Upper lobe of right lung (tissue), 1 donor: ENCODE data around the gene LRIG1. TPM values are rescaled to one million over a fixed set of nuclear protein-coding genes. Genes with fewer than 3 reads are reported as not detected.
"Not testable (repeated sequence)": the region's sequence is repeated elsewhere in the genome, so short reads cannot be mapped to it uniquely, and the experiment has no call there.

Source experiments
- ATAC-seq: fragments of 200-7000 bp; cut with Tn5 transposase; one replicate; pipeline ENCODE4 v1.9.1; 2020; ENCODE audit warnings: mild to moderate bottlenecking, moderate library complexity
- DNase-seq: peaks from one replicate; pipeline ENCODE4 v3.0.0-alpha.2; 2020
- H3K27ac ChIP-seq: fragments of 200-600 bp; one replicate; pipeline ENCODE4 v1.8.0; 2022
- H3K27me3 ChIP-seq: fragments of 200-600 bp; one replicate; pipeline ENCODE4 v1.8.0; 2022; ENCODE audit warnings: mild to moderate bottlenecking
- H3K36me3 ChIP-seq: fragments of 200-600 bp; one replicate; pipeline ENCODE4 v1.8.0; 2022
- H3K4me1 ChIP-seq: fragments of 200-600 bp; one replicate; pipeline ENCODE4 v1.8.0; 2022
- H3K4me3 ChIP-seq: fragments of 200-600 bp; one replicate; pipeline ENCODE4 v1.8.0; 2022; ENCODE audit warnings: mild to moderate bottlenecking
- H3K9me3 ChIP-seq: fragments of 200-600 bp; one replicate; pipeline ENCODE4 v1.8.0; 2022
- CTCF ChIP-seq: fragments of 200-600 bp; IDR thresholded peaks from one replicate; pipeline ENCODE4 v1.8.0; 2022; ENCODE audit warnings: antibody characterized with exemption
- intact Hi-C: fragments of 100-400 bp; cut with DNase I; formaldehyde crosslinking; loops from one replicate; pipeline ENCODE4 v1.11.0; 2022
- total RNA-seq: library from RNA; stranded (reverse); fragmentation: NEBNext Ultra II Directional; extraction: Animal tissue kit (Norgen Biotek cat#: 25700); gene quantifications from one replicate; pipeline ENCODE4 v1.2.1, GENCODE V29; 2021
- donor health status: DM: no; HTN: yes; CAD: no; lungs with severe emphysema.

The LRIG1 gene
- total RNA-seq, 1 donor from 2014 or later, result 56.2 TPM

DNA sequence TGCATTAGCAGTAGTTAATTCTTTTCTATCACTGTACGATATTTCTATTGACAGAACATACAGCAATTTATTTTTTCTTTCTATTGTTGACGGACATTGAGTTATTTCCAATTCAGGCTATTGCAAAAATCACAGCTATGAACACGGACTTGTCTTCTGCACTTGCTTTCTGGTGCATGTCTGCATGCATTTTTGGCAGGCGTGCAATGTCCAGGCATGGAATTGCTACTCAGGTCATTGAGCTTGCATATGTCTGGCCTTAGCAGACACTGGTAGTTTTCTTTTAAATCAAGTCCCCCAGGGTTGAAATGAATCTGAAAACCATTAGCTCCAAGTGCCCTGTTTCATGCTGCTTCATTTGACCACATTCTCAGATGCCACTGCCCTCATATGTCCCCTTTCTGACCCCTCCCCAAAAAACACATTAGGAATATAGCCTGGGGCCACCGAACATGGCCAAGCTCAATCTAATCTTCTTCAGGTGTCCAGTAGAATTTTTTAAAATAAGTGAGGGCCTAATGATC, 72.8 kb downstream of the LRIG1 start:
- no peak for TF ChIP-seq CTCF
- ATAC-seq (no peak), DNase-seq (no peak)
- Histone ChIP-seq H3K27me3 (no peaks in the 10 kb centered on the region), H3K4me1 (peaks cover 46% of the 10 kb centered on the region), H3K36me3 (no peaks in the 10 kb centered on the region), H3K4me3 (no peak overlapping the region), H3K27ac (no peak overlapping the region), H3K9me3 (no peaks in the 10 kb centered on the region)
- intact Hi-C loops, result no loop called here

- Histone ChIP-seq H3K36me3 (no peaks in the 10 kb centered on the region), H3K9me3 (no peaks in the 10 kb centered on the region), H3K4me3 (no peak overlapping the region), H3K4me1 (peaks cover 44% of the 10 kb centered on the region), H3K27me3 (no peaks in the 10 kb centered on the region), H3K27ac (no peak overlapping the region)
- ATAC-seq, result no peak
- TF ChIP-seq CTCF, result no peak
- DNase-seq, result no peak
- intact Hi-C loops, result no loop called here
These were observed 73.5 kb downstream of the LRIG1 start for GRCh38 chr3:66427352-66427751.

DNA sequence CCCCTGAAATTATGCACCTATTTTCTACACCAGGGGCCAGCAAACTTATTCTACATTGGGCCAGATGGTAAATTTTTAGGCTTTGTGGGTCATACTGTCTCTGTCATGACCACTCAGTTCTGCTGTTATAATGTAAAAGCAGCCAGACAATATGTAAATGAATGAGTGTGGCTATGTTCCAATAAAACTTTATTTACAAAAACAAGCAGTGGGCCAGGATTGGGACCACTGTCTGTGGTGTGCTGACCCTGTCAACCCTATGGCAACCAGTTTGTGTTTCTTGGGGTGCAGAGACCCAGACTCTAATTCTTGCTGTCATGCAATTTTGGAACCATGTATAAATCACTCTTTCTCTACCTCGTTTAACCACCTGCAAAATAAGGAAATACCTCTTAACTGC, 74.7 kb downstream of the LRIG1 start:
- Histone ChIP-seq H3K27me3 (no peaks in the 10 kb centered on the region), H3K36me3 (no peaks in the 10 kb centered on the region), H3K4me1 (peaks cover 39% of the 10 kb centered on the region), H3K9me3 (no peaks in the 10 kb centered on the region), H3K4me3 (no peak overlapping the region), H3K27ac (no peak overlapping the region)
- ATAC-seq (no peak), DNase-seq (no peak)
- TF ChIP-seq CTCF, result no peak
- intact Hi-C loops, result no loop called here

DNA sequence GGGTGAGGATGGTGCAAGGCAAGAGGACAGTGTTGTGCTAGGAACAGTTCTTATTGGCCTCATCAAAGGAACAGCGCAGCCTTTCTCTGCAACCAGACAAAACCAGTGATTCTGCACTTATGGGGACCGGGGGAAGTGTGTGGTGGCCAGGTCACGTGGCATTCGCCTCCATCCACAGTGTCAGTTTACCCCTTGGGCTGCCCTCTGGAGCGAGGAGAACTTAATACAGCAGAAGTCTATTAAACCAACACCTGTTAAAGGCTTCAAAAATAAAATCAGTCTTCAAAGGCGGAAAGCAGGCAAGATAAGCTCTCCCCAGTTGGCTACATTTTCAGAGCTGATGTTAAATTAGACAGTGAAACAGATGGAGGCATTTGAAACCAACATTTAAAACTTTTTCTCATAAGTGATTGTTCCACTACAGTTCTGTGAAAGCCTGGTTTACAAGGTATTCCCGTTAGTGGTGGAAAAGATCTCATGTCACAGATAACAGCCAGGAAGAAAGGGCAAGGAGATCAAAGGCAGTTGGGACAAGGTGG, 75.2 kb downstream of the LRIG1 start:
- Histone ChIP-seq H3K27me3 (no peaks in the 10 kb centered on the region), H3K9me3 (no peaks in the 10 kb centered on the region), H3K27ac (no peak overlapping the region), H3K4me1 (peaks cover 39% of the 10 kb centered on the region), H3K36me3 (no peaks in the 10 kb centered on the region), H3K4me3 (no peak overlapping the region)
- TF ChIP-seq CTCF, result no peak
- intact Hi-C loops, result no loop called here
- DNase-seq (no peak), ATAC-seq (no peak)

- peaks cover 4% of the 10 kb centered on the region for H3K36me3 ChIP-seq
- no peak for TF ChIP-seq CTCF
- DNase-seq (no peak), ATAC-seq (peak; percentile 39)
- no peak overlapping the region for H3K4me3 ChIP-seq
- peaks cover 39% of the 10 kb centered on the region for H3K4me1 ChIP-seq
- H3K9me3 ChIP-seq, result no peaks in the 10 kb centered on the region
- intact Hi-C loops, result no loop called here
- no peaks in the 10 kb centered on the region for H3K27me3 ChIP-seq
- no peak overlapping the region for H3K27ac ChIP-seq
These were observed 75.8 kb downstream of the LRIG1 start for GRCh38 chr3:66425032-66425431.

- Histone ChIP-seq H3K9me3 (no peaks in the 10 kb centered on the region), H3K27me3 (no peaks in the 10 kb centered on the region), H3K4me3 (no peak overlapping the region), H3K4me1 (peaks cover 39% of the 10 kb centered on the region), H3K36me3 (peaks cover 4% of the 10 kb centered on the region), H3K27ac (no peak overlapping the region)
- TF ChIP-seq CTCF, result no peak
- DNase-seq, result no peak
- peak; percentile 18 for ATAC-seq
- intact Hi-C loops, result no loop called here
These were observed 77.0 kb downstream of the LRIG1 start for GRCh38 chr3:66423791-66424190.

GRCh38 chr3:66421893-66422292, 78.9 kb downstream of the LRIG1 start:
- H3K36me3 ChIP-seq, H3K4me3 ChIP-seq, H3K27me3 ChIP-seq, intact Hi-C loops, DNase-seq, H3K27ac ChIP-seq, ATAC-seq, H3K9me3 ChIP-seq: not testable (repeated sequence)
- peaks cover 40% of the 10 kb centered on the region for H3K4me1 ChIP-seq

DNA sequence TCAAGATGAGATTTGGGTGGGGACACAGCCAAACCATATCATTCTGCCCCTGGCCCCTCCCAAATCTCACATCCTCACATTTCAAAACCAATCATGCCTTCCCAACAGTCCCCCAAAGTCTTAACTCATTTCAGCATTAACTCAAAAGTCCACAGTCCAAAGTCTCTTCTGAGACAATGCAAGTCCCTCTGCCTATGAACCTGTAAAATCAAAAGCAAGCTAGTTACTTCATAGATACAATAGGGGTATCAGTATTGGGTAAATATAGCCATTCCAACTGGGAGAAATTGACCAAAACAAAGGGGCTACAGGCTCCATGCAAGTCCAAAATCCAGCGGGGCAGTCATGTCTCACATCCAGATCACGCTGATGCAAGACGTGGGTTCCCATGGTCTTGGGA, 79.7 kb downstream of the LRIG1 start:
- H3K9me3 ChIP-seq, H3K27me3 ChIP-seq, H3K4me3 ChIP-seq, DNase-seq, H3K27ac ChIP-seq, ATAC-seq, intact Hi-C loops, H3K36me3 ChIP-seq: not testable (repeated sequence)
- H3K4me1 ChIP-seq, result peaks cover 40% of the 10 kb centered on the region
